Measurements from ENCODE around the gene COTL1.

The COTL1 gene

DNA sequence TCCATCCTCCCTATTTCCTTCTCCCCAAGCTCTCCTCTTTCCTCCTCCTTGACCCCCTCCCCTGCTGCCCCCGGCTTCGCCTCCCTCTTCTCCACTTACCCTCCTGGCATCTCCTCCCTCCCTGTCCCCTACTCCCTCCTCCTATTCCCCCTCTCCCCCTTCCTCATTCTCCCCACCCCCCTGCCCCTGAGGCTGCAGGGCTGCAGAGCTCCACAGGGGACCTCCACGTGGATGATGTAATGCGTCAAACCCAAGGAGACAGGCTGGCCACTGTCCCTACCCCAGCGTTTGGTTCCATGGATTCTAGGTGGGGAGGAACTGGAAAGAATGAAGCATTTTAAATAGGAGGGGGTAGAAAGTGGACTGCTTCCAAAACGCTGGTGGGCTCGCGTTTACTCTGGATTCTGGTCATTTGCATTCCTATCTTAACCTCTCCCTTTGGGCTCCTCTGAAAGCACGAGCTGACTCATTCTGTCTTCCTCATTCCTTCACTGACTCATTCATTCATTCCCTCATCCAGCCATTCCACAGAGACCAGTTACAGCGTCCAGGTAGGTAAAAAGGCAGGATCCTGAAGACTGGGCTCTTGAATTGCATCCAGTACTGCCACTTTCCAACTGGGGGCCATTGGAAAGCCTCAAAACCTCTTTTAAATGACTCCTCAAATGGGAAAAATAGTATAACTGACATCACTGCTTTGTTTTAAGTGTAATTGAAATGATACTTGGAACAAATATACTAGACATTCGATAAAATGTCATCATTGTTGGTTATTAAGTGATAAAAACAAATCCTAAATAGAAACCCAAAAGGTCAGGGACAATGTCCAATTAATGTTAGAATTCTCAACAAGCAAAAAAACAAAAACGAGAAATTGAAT is 943 bp upstream of the COTL1 start:
- no peaks in the 10 kb centered on the region for H3F3A ChIP-seq (ENCODE audit: insufficient read depth, low read length)
- no peaks in the 10 kb centered on the region for H3K27me3 ChIP-seq (replicated peaks; ENCODE audit: insufficient read depth, low read length)
- H3K9ac ChIP-seq (ENCODE audit: low read length), result no peak overlapping the region
- H3K79me2 ChIP-seq (ENCODE audit: low read length), result no peaks in the 10 kb centered on the region
- TF ChIP-seq EZH2 (optimal IDR thresholded peaks at IDR 0.05; ENCODE audit: low read depth, low read length) (no peak), EZH2phosphoT487 (IDR thresholded peaks at IDR 0.05; ENCODE audit: low read length) (no peak)
- TF ChIP-seq, protein P1, sequence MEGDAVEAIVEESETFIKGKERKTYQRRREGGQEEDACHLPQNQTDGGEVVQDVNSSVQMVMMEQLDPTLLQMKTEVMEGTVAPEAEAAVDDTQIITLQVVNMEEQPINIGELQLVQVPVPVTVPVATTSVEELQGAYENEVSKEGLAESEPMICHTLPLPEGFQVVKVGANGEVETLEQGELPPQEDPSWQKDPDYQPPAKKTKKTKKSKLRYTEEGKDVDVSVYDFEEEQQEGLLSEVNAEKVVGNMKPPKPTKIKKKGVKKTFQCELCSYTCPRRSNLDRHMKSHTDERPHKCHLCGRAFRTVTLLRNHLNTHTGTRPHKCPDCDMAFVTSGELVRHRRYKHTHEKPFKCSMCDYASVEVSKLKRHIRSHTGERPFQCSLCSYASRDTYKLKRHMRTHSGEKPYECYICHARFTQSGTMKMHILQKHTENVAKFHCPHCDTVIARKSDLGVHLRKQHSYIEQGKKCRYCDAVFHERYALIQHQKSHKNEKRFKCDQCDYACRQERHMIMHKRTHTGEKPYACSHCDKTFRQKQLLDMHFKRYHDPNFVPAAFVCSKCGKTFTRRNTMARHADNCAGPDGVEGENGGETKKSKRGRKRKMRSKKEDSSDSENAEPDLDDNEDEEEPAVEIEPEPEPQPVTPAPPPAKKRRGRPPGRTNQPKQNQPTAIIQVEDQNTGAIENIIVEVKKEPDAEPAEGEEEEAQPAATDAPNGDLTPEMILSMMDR (IDR thresholded peaks at IDR 0.05; ENCODE audit: low read length), result no peak
- H3K4me1 ChIP-seq (ENCODE audit: low read length), result no peaks in the 10 kb centered on the region
- H2AFZ ChIP-seq (ENCODE audit: low read length), result no peak overlapping the region
- DNase-seq, result no peak
- no peaks in the 10 kb centered on the region for H3K9me2 ChIP-seq (replicated peaks; ENCODE audit: insufficient read depth, low read length)
- no peaks in the 10 kb centered on the region for H3K9me3 ChIP-seq (replicated peaks; ENCODE audit: insufficient read depth, low read length)
- H3K36me3 ChIP-seq (replicated peaks; ENCODE audit: insufficient read depth, low read length), result no peaks in the 10 kb centered on the region
- no peak overlapping the region for H3K27ac ChIP-seq (ENCODE audit: low read length)
- no peaks in the 10 kb centered on the region for H4K20me1 ChIP-seq (ENCODE audit: insufficient read depth, low read length)
- no peak overlapping the region for H3K4me2 ChIP-seq (ENCODE audit: low read depth, low read length)
- H3K4me3 ChIP-seq (ENCODE audit: low read length), result no peak overlapping the region

DNA sequence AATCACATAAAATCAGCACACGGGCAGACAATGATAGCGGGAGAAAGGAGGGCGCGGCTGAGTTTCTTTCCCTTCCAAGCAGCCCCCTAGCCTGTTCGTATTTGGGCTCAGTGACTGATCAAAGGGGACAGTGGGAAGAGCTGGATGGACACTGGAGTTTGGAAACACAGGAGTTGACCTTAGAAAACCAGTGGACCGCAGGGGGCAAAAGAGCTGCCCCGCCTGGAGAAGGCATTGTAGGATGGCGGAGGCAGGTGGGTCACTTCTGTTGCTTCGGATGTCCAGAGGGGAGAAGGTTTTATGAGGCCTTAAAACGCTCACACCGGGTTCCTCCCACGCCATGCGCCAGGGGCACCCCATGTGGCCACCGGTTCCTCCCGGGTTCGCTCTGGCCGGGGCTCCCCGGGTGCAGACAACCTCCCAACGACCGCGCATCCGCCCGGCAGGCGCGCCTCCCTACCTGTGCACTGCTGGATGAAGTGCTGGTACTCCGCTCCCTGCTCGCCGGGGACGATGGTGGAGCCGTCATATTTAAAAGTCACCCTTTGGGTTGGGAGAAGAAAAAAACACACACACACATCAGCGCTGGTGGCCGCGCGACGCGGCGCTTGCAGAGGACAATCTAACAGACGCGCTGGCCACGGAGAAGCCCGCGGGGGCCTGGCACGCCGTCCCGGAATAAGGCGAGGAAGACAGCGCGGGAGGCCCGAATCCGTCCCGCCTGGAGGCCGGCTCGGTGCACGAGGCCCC is 662 bp downstream of the COTL1 start:
- no peak for DNase-seq
- TF ChIP-seq, protein P1 (IDR thresholded peaks at IDR 0.05; ENCODE audit: low read length), result no peak
- TF ChIP-seq EZH2phosphoT487 (IDR thresholded peaks at IDR 0.05; ENCODE audit: low read length) (no peak), EZH2 (optimal IDR thresholded peaks at IDR 0.05; ENCODE audit: low read depth, low read length) (no peak)
- Histone ChIP-seq H3K27me3 (replicated peaks; ENCODE audit: insufficient read depth, low read length) (no peaks in the 10 kb centered on the region), H3K9me2 (replicated peaks; ENCODE audit: insufficient read depth, low read length) (no peaks in the 10 kb centered on the region), H3K4me3 (ENCODE audit: low read length) (peak overlapping the region; percentile 61), H3K79me2 (ENCODE audit: low read length) (no peaks in the 10 kb centered on the region), H3F3A (ENCODE audit: insufficient read depth, low read length) (no peaks in the 10 kb centered on the region), H3K36me3 (replicated peaks; ENCODE audit: insufficient read depth, low read length) (no peaks in the 10 kb centered on the region), H3K4me1 (ENCODE audit: low read length) (no peaks in the 10 kb centered on the region), H3K9me3 (replicated peaks; ENCODE audit: insufficient read depth, low read length) (no peaks in the 10 kb centered on the region), H3K4me2 (ENCODE audit: low read depth, low read length) (peak overlapping the region; percentile 78), H3K27ac (ENCODE audit: low read length) (no peak overlapping the region), H4K20me1 (ENCODE audit: insufficient read depth, low read length) (no peaks in the 10 kb centered on the region), H3K9ac (ENCODE audit: low read length) (no peak overlapping the region), H2AFZ (ENCODE audit: low read length) (peak overlapping the region; percentile 42; the same call in 1 of the 2 replicates)

GRCh38 chr16:84616515-84616914 is 1.4 kb downstream of the COTL1 start:
- H4K20me1 ChIP-seq (ENCODE audit: insufficient read depth, low read length), result no peaks in the 10 kb centered on the region
- H3K4me3 ChIP-seq (ENCODE audit: low read length), result peak overlapping the region; percentile 61; the same call in 1 of the 2 replicates
- H3K27ac ChIP-seq (ENCODE audit: low read length), result no peak overlapping the region
- H3K4me1 ChIP-seq (ENCODE audit: low read length), result no peaks in the 10 kb centered on the region
- DNase-seq, result no peak
- TF ChIP-seq, protein P1 (IDR thresholded peaks at IDR 0.05; ENCODE audit: low read length), result no peak
- TF ChIP-seq EZH2phosphoT487 (IDR thresholded peaks at IDR 0.05; ENCODE audit: low read length), result no peak
- TF ChIP-seq EZH2 (optimal IDR thresholded peaks at IDR 0.05; ENCODE audit: low read depth, low read length), result no peak
- peak overlapping the region; percentile 78; the same call in 1 of the 2 replicates for H3K4me2 ChIP-seq (ENCODE audit: low read depth, low read length)
- no peaks in the 10 kb centered on the region for H3K79me2 ChIP-seq (ENCODE audit: low read length)
- no peaks in the 10 kb centered on the region for H3K9me3 ChIP-seq (replicated peaks; ENCODE audit: insufficient read depth, low read length)
- H3F3A ChIP-seq (ENCODE audit: insufficient read depth, low read length), result no peaks in the 10 kb centered on the region
- no peaks in the 10 kb centered on the region for H3K27me3 ChIP-seq (replicated peaks; ENCODE audit: insufficient read depth, low read length)
- H3K9me2 ChIP-seq (replicated peaks; ENCODE audit: insufficient read depth, low read length), result no peaks in the 10 kb centered on the region
- no peak overlapping the region for H3K9ac ChIP-seq (ENCODE audit: low read length)
- H3K36me3 ChIP-seq (replicated peaks; ENCODE audit: insufficient read depth, low read length), result no peaks in the 10 kb centered on the region
- H2AFZ ChIP-seq (ENCODE audit: low read length), result no peak overlapping the region
